Islet precursor cell (in vitro differentiated cells): ENCODE results near the gene MYRIP.
"Not testable (repeated sequence)": the region's sequence is repeated elsewhere in the genome, so short reads cannot be mapped to it uniquely, and the experiment has no call there.

ENCODE experiments used
- DNase-seq: peaks from one replicate; pipeline ENCODE4 v3.0.0-alpha.2; 2018

MYRIP gene

DNA sequence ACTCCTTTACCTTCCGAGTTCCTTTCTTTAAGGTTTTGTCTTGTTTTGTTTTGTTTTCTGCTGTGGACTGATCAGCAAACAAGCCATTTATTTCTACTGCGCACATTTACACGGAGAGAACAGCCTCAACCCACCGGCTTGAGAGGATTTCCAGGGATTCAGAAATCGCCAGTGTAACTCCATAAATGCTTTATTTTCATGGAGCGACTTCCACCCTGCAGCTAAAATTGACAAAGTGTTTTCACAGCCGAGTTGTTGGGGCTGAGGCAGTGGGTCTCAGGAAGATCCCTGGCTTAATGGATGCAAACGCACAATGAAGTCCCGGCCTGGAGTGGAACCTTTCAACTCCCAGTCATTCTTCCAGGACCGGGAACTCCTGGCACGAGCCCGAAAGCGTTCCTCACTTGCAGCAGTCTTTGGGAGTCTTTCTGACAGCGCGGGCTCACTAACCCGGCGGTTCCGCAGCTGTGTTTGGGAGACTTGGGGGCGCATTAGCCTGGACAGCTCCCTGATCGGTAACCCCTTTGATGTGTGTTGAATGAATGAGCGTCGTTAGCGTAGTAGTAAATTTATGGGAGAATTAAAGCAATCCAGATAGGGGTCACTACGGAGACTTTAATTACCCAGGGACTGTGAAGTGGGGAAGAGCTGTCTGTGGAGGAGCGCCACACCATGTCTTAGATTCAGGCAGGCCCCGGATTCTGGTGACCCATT is 785 bp upstream of the MYRIP start:
- DNase-seq = peak; percentile 70

DNA sequence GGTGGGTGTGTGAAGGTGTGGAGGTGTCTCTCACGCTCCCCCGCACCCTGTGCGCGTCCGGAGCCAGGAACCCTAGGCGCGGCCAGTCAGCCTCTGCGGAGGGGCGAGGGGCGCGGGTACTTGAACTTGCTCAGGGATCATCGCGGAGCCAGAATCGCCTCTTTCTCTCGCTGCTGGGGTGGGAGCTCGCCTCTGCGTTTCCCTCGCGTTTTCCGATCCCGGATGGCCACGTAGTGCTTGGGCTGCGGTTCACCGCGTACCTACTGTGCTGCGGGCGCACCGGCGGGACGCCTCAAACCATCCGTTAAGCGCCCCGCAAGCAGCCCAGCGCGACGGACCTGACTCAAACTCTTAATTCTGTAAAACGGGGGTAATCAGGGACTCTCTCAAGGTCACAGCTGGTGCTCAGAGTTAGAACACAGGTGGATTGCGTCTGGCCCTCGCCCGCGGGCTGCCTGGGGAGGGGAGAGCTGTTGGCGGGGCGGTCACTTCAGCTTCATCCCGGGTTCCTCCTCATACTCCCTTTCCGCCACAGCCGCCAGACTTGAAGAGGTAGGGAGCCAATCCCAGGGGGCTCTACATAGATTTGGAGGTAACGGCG is 686 bp downstream of the MYRIP start:
- no peak for DNase-seq

DNA sequence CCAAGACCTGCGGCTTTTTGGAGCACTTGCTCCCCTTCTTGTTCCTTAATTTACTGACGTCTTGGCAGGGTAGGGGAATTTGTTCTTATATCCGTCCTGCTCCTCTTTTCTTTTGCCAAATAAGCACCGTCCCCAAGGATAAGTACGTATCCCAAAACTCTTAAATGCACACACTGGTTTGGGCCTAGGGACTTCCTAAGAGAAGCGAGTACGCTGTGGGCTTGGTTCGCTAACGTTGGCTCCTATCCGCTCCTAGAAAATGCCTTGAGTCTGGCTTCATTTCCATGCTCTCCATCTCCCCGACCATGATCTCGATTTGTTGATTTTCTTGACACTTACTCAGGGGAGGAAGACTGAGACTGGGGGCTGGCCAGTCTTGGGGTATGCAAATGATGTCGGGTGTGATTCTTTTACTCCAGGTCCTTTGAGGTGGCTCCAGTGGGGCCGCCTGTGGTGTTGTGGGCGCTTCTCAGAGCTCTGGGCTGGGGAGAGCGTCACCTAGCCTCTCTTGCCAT is 1.3 kb downstream of the MYRIP start:
- DNase-seq = no peak

DNA sequence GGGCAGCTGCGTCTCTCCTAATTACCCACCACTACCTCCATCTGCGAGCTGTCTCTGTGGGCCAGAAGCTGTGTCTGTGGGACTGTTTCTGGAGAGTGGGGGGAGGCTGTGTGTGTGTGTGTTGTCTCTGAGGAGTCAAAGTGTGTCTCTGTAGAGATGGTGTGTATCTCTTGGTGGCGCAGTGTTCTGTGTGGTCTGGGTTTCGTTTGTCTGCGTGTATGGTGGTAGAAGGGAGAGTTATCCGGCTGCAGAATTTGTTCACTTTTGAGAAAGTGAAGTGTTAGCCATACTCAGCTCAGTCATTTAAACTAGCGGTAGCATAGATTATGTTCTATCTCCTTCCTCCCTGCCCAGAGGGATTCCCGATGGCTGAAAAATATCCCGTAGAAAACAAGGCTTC is 2.2 kb downstream of the MYRIP start:
- no peak for DNase-seq

DNA sequence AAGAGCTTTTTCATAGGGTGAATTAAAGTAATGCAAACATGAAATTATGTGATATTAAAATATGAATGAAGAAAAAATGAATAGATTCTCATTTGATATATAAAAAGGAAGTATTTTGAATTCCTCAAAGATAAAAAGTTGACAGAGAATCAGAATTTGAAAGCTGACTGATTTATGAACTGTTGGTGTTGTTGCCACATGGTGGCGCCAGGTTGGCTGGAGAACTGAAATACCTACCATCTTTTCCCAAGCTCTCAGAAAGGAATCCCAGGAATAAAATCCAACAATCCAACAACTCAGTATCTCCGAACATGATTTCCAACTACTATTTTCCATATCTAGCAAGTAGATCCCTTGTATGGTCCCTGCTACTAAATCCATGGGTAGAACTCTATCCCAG is 3.1 kb downstream of the MYRIP start:
- DNase-seq = no peak

DNA sequence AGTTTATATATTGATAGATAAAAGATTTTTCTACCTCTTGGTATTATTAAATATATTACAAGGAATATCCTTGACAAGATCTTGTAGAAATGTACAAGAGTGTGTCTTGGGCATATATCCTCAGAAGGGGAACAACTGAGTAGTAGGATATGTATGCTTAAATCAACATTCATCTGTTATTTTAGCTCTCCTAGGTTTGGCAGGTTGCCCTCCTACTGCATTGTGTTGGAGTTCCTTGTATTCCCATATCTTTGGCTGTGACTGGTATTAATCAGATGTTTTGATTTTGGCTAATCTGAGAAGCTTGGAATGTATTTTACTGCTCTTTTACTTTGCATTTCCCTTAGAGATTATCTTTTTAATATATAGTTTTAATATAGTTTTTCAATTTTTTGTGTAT is 4.6 kb downstream of the MYRIP start:
- no peak for DNase-seq

DNA sequence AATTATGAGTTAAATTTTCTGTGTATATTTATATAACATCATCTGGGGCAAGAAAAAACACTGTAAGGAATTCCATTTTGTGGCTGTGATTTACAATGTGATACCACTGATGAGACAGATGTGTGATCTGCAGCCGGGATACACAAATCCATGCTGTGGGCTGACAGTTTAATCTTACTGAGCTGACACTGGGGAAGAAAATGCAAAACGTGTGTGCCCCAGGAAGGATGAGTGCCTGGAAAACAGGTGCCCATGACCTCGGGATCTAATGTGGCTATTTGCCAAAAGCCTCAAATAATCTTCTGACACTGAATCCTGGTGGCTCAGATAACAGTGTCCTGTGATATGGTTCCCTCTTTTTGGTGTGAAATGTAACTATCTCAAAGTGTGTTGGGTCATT is 10.5 kb downstream of the MYRIP start:
- DNase-seq = no peak

DNA sequence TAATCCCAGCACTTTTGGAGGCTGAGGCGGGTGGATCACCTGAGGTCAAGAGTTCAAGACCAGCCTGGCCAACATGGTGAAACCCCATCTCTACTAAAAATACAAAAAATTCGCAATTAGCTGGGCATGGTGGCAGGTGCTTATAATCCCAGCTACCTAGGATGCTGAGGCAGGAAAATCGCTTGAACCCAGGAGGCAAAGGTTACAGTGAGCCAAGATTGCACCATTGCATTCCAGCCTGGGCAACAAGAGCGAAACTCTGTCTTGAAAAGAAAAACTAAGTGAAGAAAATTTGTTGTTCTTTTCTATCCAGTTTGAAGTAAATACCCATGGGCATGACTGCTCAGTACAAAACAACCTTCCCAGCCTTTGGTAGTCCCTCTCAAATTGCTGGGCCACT is 24.4 kb downstream of the MYRIP start:
- not testable (repeated sequence) for DNase-seq

DNA sequence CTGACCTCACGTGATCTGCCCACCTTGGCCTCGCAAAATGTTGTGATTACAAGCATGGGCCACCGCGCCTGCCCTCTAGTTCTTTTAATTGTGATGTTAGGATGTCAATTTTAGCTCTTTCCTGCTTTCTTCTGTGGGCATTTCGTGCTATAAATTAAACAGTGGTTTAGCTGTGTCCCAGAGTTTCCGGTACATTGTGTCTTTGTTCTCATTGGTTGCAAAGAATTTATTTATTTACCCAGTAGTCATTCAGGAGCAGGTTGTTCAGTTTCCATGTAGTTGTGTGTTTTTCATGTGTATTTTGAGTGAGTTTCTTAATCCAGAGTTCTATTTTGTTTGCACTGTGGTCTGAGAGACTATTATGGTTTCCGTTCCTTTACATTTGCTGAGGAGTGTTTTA is 30.1 kb downstream of the MYRIP start:
- DNase-seq = no peak

DNA sequence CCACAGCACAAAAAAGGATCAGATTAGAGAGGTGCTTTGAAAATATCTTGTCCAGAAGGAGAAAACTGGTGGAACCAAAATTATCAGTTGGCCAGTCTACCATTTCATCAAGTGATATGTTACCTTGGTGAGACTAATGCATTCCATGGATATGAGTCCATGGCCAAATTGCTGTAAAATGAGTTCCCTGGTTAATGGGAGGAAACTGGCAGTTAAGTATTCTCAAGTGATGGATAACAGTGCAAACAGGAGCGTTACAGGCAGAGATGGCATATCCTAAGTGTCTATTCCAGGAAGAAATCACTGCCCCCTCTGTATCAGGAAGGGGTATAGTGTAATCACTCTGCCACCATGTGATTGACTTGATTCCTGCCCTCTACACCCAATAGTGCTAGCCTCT is 34.0 kb downstream of the MYRIP start:
- no peak for DNase-seq

DNA sequence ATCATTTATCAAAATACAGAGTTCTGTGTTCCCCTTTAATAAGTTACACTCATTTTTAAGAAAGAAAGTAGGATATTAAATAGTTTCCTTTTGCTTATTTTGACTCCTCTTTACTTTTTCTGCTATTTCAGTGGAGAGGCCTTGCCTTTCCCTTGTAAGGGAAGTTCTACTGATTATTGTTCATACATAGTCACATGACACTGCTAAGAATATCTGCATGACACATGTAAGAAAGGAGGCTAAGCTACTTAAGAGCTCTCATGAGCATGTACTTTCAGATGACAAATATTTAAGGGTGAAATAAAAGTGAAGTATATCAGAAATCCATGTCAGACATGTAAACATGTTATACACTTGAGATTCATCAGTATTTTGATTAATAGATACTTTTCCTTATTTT is 39.0 kb downstream of the MYRIP start:
- no peak for DNase-seq

DNA sequence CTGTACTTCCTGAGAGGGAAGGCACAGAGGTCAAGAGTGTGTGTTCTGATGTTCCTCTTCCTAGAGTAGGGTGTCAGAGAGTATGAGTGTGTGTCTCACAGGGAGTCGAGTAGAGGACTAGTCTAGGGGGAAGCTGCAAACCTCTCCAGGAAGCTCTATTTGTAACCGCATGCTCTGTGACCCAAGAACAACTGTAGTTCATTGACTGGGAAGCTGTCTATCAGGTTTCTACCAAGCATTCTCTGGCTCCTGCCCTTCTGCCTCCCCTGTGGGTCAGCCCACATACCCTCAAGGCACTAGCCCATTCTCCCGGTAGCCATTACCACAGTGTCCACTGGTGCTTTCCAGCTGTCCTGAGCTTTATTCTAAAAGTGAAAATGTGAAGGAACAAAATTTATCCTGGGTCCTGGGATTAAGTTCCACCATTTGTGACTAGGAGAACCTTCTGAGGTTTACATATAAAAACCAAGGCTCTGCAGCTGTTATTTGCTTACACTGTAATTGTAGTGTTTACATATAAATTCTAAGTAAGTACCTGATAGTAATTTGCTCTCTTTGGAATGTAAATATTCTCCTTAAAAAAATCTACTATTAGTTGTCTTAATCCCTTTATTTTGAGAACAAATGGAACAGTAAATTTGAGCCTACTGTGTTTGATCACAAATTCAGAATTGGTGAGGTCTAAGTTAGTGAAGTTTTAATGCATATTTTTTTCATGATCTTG is 40.7 kb downstream of the MYRIP start:
- DNase-seq = peak; percentile 52

DNA sequence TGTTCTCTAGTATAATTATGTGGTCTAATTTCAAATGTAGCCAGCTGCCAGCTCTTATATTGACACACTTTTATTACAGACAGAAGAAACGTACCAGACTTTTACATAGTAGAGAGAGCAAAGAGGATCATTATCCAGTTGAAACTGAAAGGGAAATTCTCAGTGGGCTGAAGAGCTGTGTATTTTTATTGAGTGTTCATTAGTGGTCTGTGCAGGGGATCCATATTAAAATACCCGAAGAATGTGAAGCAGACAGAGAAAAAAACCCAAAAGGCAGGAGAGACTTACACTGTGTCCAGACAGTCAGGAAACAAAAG is 41.3 kb downstream of the MYRIP start:
- no peak for DNase-seq

DNA sequence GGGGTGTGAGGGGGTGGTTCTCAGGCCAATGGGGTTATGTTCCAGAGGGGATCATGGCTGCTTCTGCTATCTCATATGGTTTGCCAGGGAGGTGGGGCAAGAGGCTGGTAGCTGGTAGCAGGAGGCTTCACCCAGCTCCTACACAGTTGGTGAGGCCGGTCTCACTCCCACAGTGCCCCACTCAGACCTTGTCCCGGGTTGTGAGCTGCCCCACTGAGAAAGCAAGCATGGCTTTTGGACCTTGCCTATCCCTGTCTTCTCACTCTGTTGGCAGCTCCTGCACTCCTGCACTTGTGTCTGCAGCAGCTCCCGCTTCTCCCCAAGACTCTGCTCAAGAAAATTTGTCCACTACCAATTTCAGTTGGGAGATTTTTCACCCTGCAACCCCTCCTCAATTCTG is 46.1 kb downstream of the MYRIP start:
- DNase-seq = no peak

DNA sequence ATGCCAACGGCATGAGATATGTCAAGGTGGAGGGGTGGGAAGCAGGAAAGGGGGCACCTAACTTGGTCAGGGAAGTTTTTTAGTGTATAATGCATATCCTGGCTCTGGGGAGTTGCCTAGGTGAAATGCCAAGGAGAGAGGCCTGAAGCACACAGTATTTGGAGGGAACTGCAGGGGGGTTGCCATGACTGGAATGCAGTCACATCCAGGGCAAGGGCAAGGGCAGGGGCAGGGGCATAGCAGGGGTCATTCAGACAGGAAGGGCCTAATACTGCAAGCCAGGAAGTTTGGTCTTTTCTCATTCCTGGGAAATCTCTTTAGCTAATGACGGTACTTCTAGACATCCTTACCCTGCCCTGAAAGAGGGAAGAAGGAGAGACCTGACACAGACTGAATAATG is 60.5 kb downstream of the MYRIP start:
- no peak for DNase-seq

DNA sequence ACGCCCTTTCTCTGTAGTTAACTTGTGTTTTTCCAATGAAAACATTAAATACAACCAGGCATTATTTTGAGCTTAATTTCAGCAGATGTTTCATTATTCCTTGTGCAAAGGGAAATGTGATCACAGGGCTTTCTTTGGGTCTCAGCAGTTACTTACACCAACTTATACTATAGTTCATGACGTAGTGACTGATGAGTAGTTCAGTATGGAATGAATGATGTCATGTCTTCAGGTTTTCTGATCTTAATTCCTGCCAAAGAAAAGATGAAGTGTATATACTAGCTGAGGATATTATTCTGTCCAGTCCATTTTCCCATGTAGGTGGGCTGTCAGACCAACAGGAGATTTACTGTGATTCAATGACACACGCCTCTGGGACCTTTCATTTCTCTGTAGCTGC is 61.3 kb downstream of the MYRIP start:
- no peak for DNase-seq

DNA sequence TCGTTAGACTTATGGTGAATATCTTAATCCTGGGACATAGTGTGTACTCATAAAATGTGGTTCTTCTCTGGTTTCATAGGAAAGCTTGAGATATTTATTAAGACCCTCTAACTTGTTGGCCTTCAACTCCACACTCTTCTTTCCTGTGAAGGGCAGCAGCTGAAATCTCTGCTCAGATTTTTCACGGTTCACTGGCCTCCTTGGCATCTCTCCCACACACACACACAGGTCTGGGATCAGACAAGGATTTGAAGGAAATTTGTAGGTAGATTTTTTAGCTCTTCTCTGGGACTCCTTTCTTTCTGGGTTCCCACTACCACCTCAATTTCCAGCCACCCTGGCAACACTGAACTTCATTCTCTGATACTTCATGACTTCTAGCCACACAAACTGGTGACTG is 70.2 kb downstream of the MYRIP start:
- no peak for DNase-seq

DNA sequence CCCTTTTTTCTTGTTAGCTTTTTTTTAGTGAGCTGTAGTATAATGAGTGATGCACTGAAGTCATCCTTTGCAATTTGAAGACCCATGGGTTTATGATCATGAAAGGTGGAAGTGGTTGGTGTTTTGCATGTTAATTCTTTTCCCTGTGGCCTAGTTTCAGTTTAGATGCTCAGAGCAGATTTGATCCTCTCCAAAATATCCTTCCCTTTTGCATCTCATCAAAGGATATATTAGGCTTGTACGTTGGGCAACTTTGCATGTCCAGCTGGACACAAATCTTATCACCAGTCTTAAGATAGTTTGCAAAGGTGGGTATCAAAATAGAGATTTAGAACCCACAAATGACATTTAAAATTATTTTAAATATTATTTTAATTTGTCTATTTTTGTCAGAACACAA is 72.7 kb downstream of the MYRIP start:
- no peak for DNase-seq

DNA sequence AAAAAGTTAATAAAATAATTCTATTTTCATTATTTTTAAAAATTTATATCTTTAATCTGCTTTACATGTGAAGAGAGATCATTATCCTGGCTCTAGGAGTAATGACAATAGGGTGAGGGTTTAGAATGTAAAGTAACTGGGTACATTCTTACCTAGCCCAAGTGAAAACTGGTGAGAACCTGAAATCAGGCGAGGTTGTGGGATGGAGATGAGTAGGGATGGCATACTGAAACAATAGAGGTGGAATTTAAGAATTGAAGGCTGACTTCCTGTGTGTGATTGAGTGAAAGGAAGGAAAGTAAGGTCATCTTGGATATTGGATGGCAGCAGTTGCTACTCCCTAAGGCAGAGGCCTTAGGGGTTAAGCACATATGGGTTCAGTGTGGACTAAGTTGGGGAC is 82.7 kb downstream of the MYRIP start:
- DNase-seq = no peak

DNA sequence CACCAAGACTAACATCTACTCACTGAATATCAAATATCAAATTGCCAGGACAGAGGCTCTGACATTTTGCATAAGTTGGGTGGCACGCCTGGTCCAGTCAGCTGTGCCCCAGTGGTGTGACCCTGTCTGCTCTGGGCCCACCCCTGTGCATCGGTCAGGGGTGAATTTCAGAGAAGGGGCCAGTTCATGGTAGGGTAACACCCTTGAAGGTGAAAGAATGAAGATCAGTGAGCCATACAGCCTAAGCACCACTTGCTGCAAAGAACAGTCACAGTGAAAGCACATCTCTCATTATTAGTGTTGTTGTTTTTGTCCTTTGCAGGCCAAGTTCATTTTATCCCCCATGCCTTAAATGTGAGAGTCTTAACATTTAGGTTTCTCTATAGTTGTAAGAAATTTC is 86.8 kb downstream of the MYRIP start:
- DNase-seq = no peak

DNA sequence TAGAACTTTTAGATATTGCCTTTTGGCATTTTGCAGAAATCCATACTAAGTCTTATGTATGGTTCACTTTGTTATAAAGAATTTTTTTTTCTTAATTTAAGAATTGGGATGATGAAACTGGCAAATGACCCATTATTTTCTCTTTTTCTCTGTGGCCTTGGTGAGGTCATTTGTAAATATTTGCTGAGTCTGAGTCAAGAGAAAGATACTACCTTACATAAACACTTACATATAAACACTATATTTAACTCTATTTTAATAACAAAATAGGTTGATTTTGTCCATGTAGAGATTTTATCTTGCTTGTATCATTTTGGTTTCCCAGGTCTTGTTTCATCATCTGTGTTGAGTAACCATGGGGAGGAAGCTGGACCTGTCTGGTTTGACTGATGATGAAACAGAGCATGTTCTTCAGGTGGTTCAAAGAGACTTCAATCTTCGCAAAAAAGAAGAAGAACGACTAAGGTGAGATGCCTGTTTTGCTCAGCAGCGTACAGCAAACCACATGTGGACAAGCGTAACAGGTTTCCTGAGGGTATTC is 91.1 kb downstream of the MYRIP start:
- no peak for DNase-seq

DNA sequence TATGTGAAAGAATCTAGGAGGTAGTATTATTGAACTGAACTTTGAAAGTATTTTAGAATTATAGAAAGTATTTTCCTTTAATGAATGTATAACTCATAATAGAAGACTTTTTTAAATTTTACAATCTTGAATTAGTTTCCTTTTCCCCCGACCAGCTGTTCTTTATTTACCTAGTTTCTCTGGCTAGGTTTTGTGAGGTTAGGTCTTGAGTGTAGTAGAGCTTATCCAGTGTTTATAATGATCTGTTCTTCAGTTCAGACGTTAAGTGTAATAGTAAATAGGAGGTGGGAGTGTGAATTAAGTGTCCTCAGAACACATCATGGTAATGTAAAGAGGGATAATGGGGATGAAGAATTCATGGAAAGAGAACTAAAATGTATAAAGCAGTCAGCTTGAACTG is 93.8 kb downstream of the MYRIP start:
- DNase-seq = no peak

DNA sequence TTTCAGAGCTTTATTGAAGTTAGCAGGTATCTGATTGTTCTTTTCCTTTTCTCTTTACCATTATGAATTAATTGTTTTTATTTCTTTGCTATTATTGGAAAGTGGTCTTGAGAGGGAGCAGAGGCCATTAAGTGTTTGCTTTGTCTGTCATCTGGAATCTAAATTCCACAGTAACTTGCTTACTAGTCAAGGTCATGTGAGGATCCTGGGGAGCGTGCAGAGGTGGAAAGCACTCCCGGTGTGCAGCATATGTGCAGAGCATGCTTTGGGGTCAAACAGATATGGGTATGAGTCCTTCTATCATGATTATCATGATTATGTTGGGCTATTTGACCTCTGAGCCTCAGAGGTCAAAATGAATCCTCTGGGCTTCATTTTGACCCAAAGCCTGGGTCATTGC is 96.4 kb downstream of the MYRIP start:
- no peak for DNase-seq

DNA sequence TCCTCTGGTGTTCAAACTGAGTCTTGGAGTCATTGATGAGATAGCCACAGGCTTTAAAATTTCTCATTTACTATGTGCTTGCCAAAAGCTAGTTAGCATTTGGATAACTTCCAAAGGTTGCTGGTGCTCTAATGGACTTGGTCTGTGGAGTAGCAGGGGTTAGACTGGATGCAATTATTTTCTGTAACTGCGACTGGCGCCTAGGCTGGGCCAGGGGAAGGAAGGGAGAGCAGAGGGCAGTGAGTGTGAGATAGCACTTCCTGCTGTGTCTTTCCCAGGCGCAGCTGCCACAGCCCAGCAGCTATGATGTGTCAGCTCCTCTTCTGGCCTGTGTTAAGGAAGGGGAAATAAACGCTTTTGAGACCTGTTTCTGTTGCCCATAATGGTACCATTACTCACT is 98.6 kb downstream of the MYRIP start:
- DNase-seq = no peak
